Adrenal gland (tissue), 12 donors: Measurements from ENCODE around the gene RASGRF2. TPM values are rescaled to one million over a fixed set of nuclear protein-coding genes. Genes with fewer than 3 reads are reported as not detected.

Source experiments
- DNase-seq, 7 donors: peaks; one replicate each; pipeline ENCODE4 v3.0.0-alpha.2; 2019 to 2020
- H3K27ac ChIP-seq, 5 donors: fragments of 200-600 bp; sonication (generic) in 4 of 5; 1 replicate in 3 of 5; 2 replicates in 2 of 5; pipeline versions ENCODE4 v1.5.1 to v1.8.0; 2016 to 2020; ENCODE audit warnings: mild to moderate bottlenecking in 1 of 5
- H3K27me3 ChIP-seq: fragments of 200-600 bp; 2 replicates; pipeline ENCODE4 v1.8.0; 2021
- H3K36me3 ChIP-seq, 2 donors: fragments of 200-600 bp; replicated peaks in 1 of 2; 1 replicate in 1 of 2; 2 replicates in 1 of 2; pipeline versions ENCODE4 v1.5.1 to v1.8.0; 2018 to 2022
- H3K4me1 ChIP-seq, 2 donors: fragments of 200-600 bp; replicated peaks in 1 of 2; 1 replicate in 1 of 2; 2 replicates in 1 of 2; pipeline versions ENCODE4 v1.5.1 to v1.8.0; 2018 to 2021
- H3K4me3 ChIP-seq, 4 donors: fragments of 200-600 bp; sonication (generic) in 3 of 4; one replicate each; pipeline ENCODE4 v1.5.1; 2016 to 2018
- H3K9me3 ChIP-seq, 3 donors: fragments of 200-600 bp; sonication (generic) in 1 of 3; replicated peaks in 1 of 3; 1 replicate in 2 of 3; 2 replicates in 1 of 3; pipeline versions ENCODE4 v1.5.1 to v1.8.0; 2016 to 2021
- CTCF ChIP-seq, 6 experiments: fragments of 450-650 bp in 4 of 6; fragments of 200-600 bp in 2 of 6; sonication (generic) in 1 of 6; IDR thresholded peaks; 1 replicate in 5 of 6; 2 replicates in 1 of 6; pipeline versions ENCODE4 v1.5.1 to v1.8.0; 2016 to 2021; ENCODE audit warnings: antibody characterized with exemption in 6 of 6, mild to moderate bottlenecking in 2 of 6, moderate library complexity in 1 of 6
- POLR2A ChIP-seq, 2 donors: fragments of 450-650 bp; IDR thresholded peaks; one replicate each; pipeline ENCODE4 v1.6.1; 2017; ENCODE audit warnings: antibody characterized with exemption in 2 of 2, mild to moderate bottlenecking in 2 of 2, moderate library complexity in 1 of 2
- WGBS, 4 donors: extraction: QIAGEN DNeasy Blood & Tissue Kit in 2 of 4; methylation state at CpG; one replicate each; pipeline versions ENCODE4 v1.1.5 to v1.1.7; 2013 to 2017; 5-methylcytosine and 5-hydroxymethylcytosine counted together
- intact Hi-C, 2 donors: fragments of 100-400 bp; cut with DNase I; formaldehyde crosslinking; loops; one replicate each; pipeline versions ENCODE4 v1.14.1 to v1.15.0; 2022 to 2023
- polyA plus RNA-seq, 3 donors: library from polyadenylated mRNA; stranded (reverse); fragments of 200-250 nt in 2 of 3; fragments of 350-450 nt in 1 of 3; fragmentation: Illumina TruSeq in 1 of 3; extraction: RNeasy Lipid Tissue Mini Kit (QIAGEN cat#74804) in 1 of 3; gene quantifications; one replicate each; pipeline ENCODE4 v1.2.3, GENCODE V29; 2013 to 2014
- total RNA-seq, 9 donors: library from RNA; depleted of rRNA in 4 of 9; stranded (reverse); fragments of >200 nt in 4 of 9; fragments of 120-200 nt in 1 of 9; fragmentation: NEBNext Ultra II Directional in 1 of 9; extraction: Animal tissue kit (Norgen Biotek cat#: 25700) in 1 of 9; gene quantifications; one replicate each; pipeline versions ENCODE4 v1.1.0 to v1.2.4, GENCODE V29; 2013 to 2023
- donor health status: healthy with polysubstance abuse.
- donor health status: Bipolar disorder and iron deficiency.
- donor health status: DM: yes; HTN: yes; CAD: no.
- donor health status: DM: no; HTN: no; CAD: no.
- donor health status: DM: no; HTN: no; CAD: no.
- donor health status: DM: yes; HTN: yes; CAD: no.

The RASGRF2 gene
- total and polyA plus RNA-seq, 12 donors, result 0.33 to 5.7 (median 2.4) TPM

GRCh38 chr5:81241001-81241400, 280.8 kb downstream of the RASGRF2 start:
- intact Hi-C loops, result no loop called here
- H3K27ac ChIP-seq, result no peak overlapping the region
- WGBS, 4 donors, result 41 to 50% (median 47%) methylated on average over 5 of the region's 5 CpGs
- no peaks in the 10 kb centered on the region for H3K27me3 ChIP-seq
- DNase-seq, result peak in 2 of 7 donors; percentile 32 to 36
- H3K4me3 ChIP-seq, result no peak overlapping the region
- H3K9me3 ChIP-seq, result no peaks in the 10 kb centered on the region
- H3K4me1 ChIP-seq, result peaks cover 0 to 25% of the 10 kb centered on the region in 2 donors
- no peaks in the 10 kb centered on the region for H3K36me3 ChIP-seq
- no peak for TF ChIP-seq CTCF (IDR thresholded peaks at IDR 0.05)

GRCh38 chr5:81241961-81242648, 281.9 kb downstream of the RASGRF2 start:
- 65 to 77% (median 66%) methylated on average over 8 of the region's 8 CpGs for WGBS, 4 donors
- H3K9me3 ChIP-seq, result no peaks in the 10 kb centered on the region
- H3K27me3 ChIP-seq, result no peaks in the 10 kb centered on the region
- H3K4me3 ChIP-seq, result no peak overlapping the region
- DNase-seq, result no peak
- TF ChIP-seq POLR2A (IDR thresholded peaks at IDR 0.05) (no peak), CTCF (IDR thresholded peaks at IDR 0.05) (no peak)
- no peaks in the 10 kb centered on the region for H3K36me3 ChIP-seq
- intact Hi-C loops, result no loop called here
- H3K4me1 ChIP-seq, result peaks cover 10 to 33% of the 10 kb centered on the region in 2 donors
- H3K27ac ChIP-seq, result no peak overlapping the region

DNA sequence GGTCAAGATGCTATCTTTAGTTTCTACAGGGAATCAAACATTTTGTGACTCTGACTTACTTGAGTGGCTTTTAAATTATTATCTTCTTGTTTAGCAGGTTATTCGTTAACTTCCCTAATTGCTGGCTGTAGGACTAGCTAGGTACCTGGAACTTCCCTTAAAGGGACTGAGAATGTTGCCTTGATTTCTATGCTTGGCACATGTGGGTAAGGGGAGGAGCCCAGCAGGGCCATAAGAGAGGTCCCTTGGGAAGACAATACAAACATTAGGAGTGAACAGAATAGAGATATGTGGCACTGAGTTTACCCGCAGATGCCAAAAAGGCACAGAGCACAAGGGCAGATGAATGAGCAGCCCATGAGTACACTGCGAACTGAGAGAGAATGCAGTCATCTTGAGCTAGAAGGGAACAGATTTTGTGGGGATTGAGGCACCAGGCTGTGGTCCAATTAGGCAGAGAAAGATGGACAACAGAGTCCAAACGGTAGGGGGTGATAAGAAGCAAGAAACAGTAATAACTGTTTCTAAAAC, 282.8 kb downstream of the RASGRF2 start:
- Histone ChIP-seq H3K9me3 (no peaks in the 10 kb centered on the region), H3K27me3 (no peaks in the 10 kb centered on the region), H3K4me3 (no peak overlapping the region), H3K36me3 (no peaks in the 10 kb centered on the region), H3K4me1 (peaks cover 16 to 42% of the 10 kb centered on the region in 2 donors), H3K27ac (no peak overlapping the region)
- no peak for TF ChIP-seq CTCF (IDR thresholded peaks at IDR 0.05)
- no peak for TF ChIP-seq POLR2A (IDR thresholded peaks at IDR 0.05)
- intact Hi-C loops, result no loop called here
- DNase-seq, result no peak
- 49 to 62% (median 58%) methylated on average over 4 of the region's 4 CpGs for WGBS, 4 donors

DNA sequence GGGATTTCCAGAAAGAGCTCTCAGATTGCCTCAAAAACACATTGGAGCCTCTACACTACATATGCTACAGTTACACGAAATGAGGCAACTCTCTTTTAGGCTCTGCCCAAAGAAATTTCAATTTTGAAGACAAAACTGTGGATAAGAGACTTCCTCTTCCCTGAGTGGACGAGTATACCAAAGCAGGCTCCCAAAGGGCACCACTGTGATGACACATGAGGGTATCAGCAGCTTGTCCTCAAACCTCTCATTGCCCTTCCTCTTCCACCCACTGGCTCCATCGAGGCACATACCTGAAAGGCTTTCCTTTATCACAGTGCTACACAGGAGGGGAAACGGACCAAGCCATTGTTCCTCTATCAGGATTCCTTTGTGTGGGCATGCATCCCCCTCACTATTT, 284.3 kb downstream of the RASGRF2 start:
- H3K4me1 ChIP-seq, result peaks cover 16 to 47% of the 10 kb centered on the region in 2 donors
- 87 to 96% (median 91%) methylated on average over 4 of the region's 4 CpGs for WGBS, 4 donors
- no peak for DNase-seq
- H3K4me3 ChIP-seq, result no peak overlapping the region
- H3K36me3 ChIP-seq, result no peaks in the 10 kb centered on the region
- H3K27ac ChIP-seq, result no peak overlapping the region
- no peaks in the 10 kb centered on the region for H3K27me3 ChIP-seq
- no peaks in the 10 kb centered on the region for H3K9me3 ChIP-seq
- TF ChIP-seq CTCF (IDR thresholded peaks at IDR 0.05), result no peak
- intact Hi-C loops, result no loop called here
